HEK293 (cell line): ENCODE measurements around the gene MEAF6.

Experiments used
- CTCF ChIA-PET: fragments of 350-600 bp; formaldehyde crosslinking; extraction: SDS; loops from one replicate; lab custom pipeline; 2021; ENCODE audit warnings: antibody characterized with exemption; lab: Yijun Ruan, JAX
- POLR2A ChIA-PET: fragments of 300-600 bp; formaldehyde crosslinking; extraction: SDS; loops from one replicate; lab custom pipeline; 2020; ENCODE audit warnings: antibody characterized with exemption, inconsistent platforms; lab: Yijun Ruan, JAX
- H3K27ac ChIP-seq: fragments of 200-500 bp; sonication (Bioruptor generic); 2 replicates; pipeline ENCODE4 v1.5.1; 2014; ENCODE audit warnings: low read depth, low read length, control low read depth, inconsistent platforms; ENCODE audit errors: extremely low read depth
- H3K36me3 ChIP-seq, 2 experiments: fragments of 200-500 bp in 1 of 2; sonication (Bioruptor generic) in 1 of 2; 1 replicate in 1 of 2; 2 replicates in 1 of 2; pipeline ENCODE4 v1.5.1; 2014 to 2017; ENCODE audit warnings: inconsistent platforms in 2 of 2, low read length in 2 of 2; ENCODE audit not compliant: control insufficient read depth in 2 of 2, insufficient read depth in 1 of 2
- H3K4me1 ChIP-seq: fragments of 200-500 bp; sonication (Bioruptor generic); 2 replicates; pipeline ENCODE4 v1.5.1; 2014; ENCODE audit warnings: mild to moderate bottlenecking, low read length, inconsistent platforms; ENCODE audit not compliant: control insufficient read depth, insufficient read depth
- H3K4me3 ChIP-seq: 2 replicates; pipeline ENCODE4 v1.5.1; 2011; ENCODE audit warnings: low read depth, mild to moderate bottlenecking, control low read depth, low read length, moderate library complexity
- H3K9me3 ChIP-seq: fragments of 200-500 bp; sonication (Bioruptor generic); 2 replicates; pipeline ENCODE4 v1.5.1; 2014; ENCODE audit warnings: low read depth, low read length, inconsistent platforms; ENCODE audit not compliant: control insufficient read depth, insufficient read depth
- EGR2 ChIP-seq: fragments of 450-650 bp; formaldehyde crosslinking; IDR thresholded peaks from 2 replicates; pipeline ENCODE4 v1.5.1; 2016; ENCODE audit warnings: low read depth, missing biosample characterization, missing genetic modification characterization
- HOXC10 ChIP-seq: sonication (generic); formaldehyde crosslinking; IDR thresholded peaks from 2 replicates; pipeline ENCODE4 v1.8.1; 2023; ENCODE audit warnings: mild to moderate bottlenecking, missing genetic modification reagents
- IKZF3 ChIP-seq: fragments of 450-650 bp; IDR thresholded peaks from 2 replicates; pipeline ENCODE4 v1.5.0; 2018; ENCODE audit warnings: missing biosample characterization, mild to moderate bottlenecking, missing genetic modification characterization, moderate library complexity
- KLF9 ChIP-seq: fragments of 450-650 bp; formaldehyde crosslinking; IDR thresholded peaks from 2 replicates; pipeline ENCODE4 v1.5.1; 2016; ENCODE audit warnings: missing biosample characterization, missing genetic modification characterization, low read depth
- PRDM4 ChIP-seq: fragments of 450-650 bp; formaldehyde crosslinking; IDR thresholded peaks from 2 replicates; pipeline ENCODE4 v1.5.1; 2017; ENCODE audit warnings: missing biosample characterization, missing genetic modification characterization
- REST ChIP-seq: fragments of 450-650 bp; formaldehyde crosslinking; IDR thresholded peaks from 2 replicates; pipeline ENCODE4 v1.5.1; 2016; ENCODE audit warnings: missing biosample characterization, missing genetic modification characterization
- SP2 ChIP-seq: fragments of 450-650 bp; formaldehyde crosslinking; IDR thresholded peaks from 2 replicates; pipeline ENCODE4 v1.5.1; 2016; ENCODE audit warnings: missing biosample characterization, missing genetic modification characterization
- SP3 ChIP-seq: fragments of 450-650 bp; formaldehyde crosslinking; IDR thresholded peaks from 2 replicates; pipeline ENCODE4 v1.5.1; 2016; ENCODE audit warnings: missing biosample characterization, missing genetic modification characterization
- ZFHX2 ChIP-seq: fragments of 450-650 bp; formaldehyde crosslinking; conservative IDR thresholded peaks from 2 replicates; pipeline ENCODE4 v1.5.1; 2016; ENCODE audit warnings: missing biosample characterization, missing genetic modification characterization
- ZNF23 ChIP-seq: fragments of 450-650 bp; formaldehyde crosslinking; IDR thresholded peaks from 2 replicates; pipeline ENCODE4 v1.5.1; 2016; ENCODE audit warnings: missing biosample characterization, missing genetic modification characterization, borderline replicate concordance
- ZNF266 ChIP-seq: fragments of 450-650 bp; formaldehyde crosslinking; IDR thresholded peaks from 2 replicates; pipeline ENCODE4 v1.5.1; 2016; ENCODE audit warnings: missing biosample characterization, missing genetic modification characterization, low read depth
- ZNF571 ChIP-seq: fragments of 450-650 bp; formaldehyde crosslinking; IDR thresholded peaks from 2 replicates; pipeline ENCODE4 v1.5.0; 2017; ENCODE audit warnings: missing biosample characterization, missing genetic modification characterization
- ZNF600 ChIP-seq: fragments of 450-650 bp; formaldehyde crosslinking; IDR thresholded peaks from 2 replicates; pipeline ENCODE4 v1.5.1; 2016; ENCODE audit warnings: missing biosample characterization, missing genetic modification characterization
- TF ChIP-seq, protein P1 (sequence below): fragments of 450-650 bp; formaldehyde crosslinking; IDR thresholded peaks from 2 replicates; pipeline ENCODE4 v1.5.1; 2016; ENCODE audit warnings: missing biosample characterization, missing genetic modification characterization
- TF ChIP-seq, protein P2 (sequence below): fragments of 450-650 bp; formaldehyde crosslinking; IDR thresholded peaks from 2 replicates; pipeline ENCODE4 v1.5.1; 2016; ENCODE audit warnings: missing biosample characterization, missing genetic modification characterization

Gene MEAF6

DNA sequence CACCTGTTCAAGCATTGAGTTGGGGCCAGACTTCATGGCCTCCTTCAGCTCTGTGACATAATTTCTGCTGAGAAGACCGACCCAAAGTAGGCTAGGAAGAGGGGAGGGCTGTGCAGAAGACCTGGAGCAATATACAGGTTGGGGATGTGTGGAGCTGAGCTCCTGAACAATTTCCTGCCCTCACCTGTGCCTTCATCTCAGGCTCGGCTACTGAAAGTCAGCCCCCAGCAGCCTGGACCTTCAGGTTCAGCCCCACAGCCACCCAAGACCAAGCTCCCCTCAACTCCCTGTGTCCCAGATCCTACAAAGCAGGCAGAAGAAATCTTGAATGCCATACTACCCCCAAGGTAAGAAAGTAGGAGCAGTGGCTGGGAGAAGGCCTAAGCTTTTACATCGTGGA lies 42.8 kb upstream of the MEAF6 start:
- Histone ChIP-seq H3K4me1 (peaks cover 4% of the 10 kb centered on the region; the same call in 1 of the 2 replicates), H3K4me3 (no peak overlapping the region)
- CTCF ChIA-PET, result interaction anchor here (1.3 kb wide), 1 partner anchor 125 kb away, joined by 5 read pairs; no protein-coding TSS in a partner anchor

DNA sequence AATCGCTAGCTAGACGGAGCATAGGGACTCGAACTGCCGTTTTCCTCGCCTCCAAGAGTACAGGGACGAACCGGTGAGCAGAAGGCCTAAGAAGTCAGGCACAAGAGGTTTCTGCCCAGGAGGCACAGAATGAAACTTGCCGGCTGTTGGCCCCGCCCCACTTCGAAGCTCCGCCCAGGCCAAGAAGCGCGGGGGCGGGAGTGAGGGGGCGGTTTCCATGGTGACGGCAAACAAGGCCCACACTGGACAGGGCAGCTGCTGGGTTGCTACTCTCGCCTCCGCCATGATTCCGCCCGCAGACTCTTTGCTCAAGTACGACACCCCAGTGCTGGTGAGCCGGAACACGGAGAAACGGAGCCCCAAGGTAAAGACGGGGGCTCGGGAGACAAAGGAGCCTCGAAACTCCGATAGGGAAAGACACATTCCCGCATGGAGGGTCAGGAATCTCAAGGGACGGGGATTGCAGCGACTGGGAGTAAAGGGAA lies 42.2 kb upstream of the MEAF6 start, which contains the start of gene DNALI1:
DNALI1 (plus strand) TSS at position 229 of the 485 bp plus-strand sequence; CDS start at position 284, 55 bp downstream.
- Histone ChIP-seq H3K36me3 (peaks cover 0 to 18% of the 10 kb centered on the region in 2 experiments; a peak in 2 of 3 replicates), H3K27ac (no peak within 1 kb of the TSS), H3K4me1 (peaks cover 4% of the 10 kb centered on the region; the same call in 1 of the 2 replicates), H3K4me3 (peak within 1 kb of the TSS; percentile 2), H3K9me3 (no peaks in the 10 kb centered on the region)
- POLR2A ChIA-PET, result interaction anchor here (0.6 to 0.8 kb wide), 2 partner anchors 39 to 407 kb away, joined by 3 to 7 read pairs; partner anchors contain the start of gene GNL2
- CTCF ChIA-PET, result interaction anchor here (0.6 to 1.3 kb wide), 2 partner anchors 41 to 126 kb away, joined by 3 to 5 read pairs; no protein-coding TSS in a partner anchor
- TF ChIP-seq SP2, result peak; percentile 40
- TF ChIP-seq KLF9 (tag by site-specific recombination), result 0 out of 2 replicates have a peak, but pooled peaks have one; percentile 12
- TF ChIP-seq ZNF23 (tag by site-specific recombination), result no peak
- peak; percentile 29; the same call in 1 of the 2 replicates for TF ChIP-seq SP3 (tag by site-specific recombination)
- TF ChIP-seq EGR2 (tag by site-specific recombination), result peak; percentile 94
- TF ChIP-seq REST (tag by site-specific recombination), result no peak
- TF ChIP-seq, protein P1, sequence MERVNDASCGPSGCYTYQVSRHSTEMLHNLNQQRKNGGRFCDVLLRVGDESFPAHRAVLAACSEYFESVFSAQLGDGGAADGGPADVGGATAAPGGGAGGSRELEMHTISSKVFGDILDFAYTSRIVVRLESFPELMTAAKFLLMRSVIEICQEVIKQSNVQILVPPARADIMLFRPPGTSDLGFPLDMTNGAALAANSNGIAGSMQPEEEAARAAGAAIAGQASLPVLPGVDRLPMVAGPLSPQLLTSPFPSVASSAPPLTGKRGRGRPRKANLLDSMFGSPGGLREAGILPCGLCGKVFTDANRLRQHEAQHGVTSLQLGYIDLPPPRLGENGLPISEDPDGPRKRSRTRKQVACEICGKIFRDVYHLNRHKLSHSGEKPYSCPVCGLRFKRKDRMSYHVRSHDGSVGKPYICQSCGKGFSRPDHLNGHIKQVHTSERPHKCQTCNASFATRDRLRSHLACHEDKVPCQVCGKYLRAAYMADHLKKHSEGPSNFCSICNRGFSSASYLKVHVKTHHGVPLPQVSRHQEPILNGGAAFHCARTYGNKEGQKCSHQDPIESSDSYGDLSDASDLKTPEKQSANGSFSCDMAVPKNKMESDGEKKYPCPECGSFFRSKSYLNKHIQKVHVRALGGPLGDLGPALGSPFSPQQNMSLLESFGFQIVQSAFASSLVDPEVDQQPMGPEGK (tag by site-specific recombination), result peak; percentile 42
- TF ChIP-seq ZFHX2 (tag by site-specific recombination), result peak; percentile 94
- TF ChIP-seq ZNF600 (tag by site-specific recombination), result no peak
- no peak for TF ChIP-seq HOXC10
- no peak for TF ChIP-seq ZNF266 (tag by site-specific recombination)
- TF ChIP-seq PRDM4, result peak; percentile 58; the same call in 1 of the 2 replicates
- TF ChIP-seq IKZF3 (tag by site-specific recombination), result peak; percentile 50; the same call in 1 of the 2 replicates
- TF ChIP-seq ZNF571 (tag by site-specific recombination), result no peak

More for the DNA sequence above, 42.8 kb upstream of the MEAF6 start:
- Histone ChIP-seq H3K36me3 (peaks cover 0 to 18% of the 10 kb centered on the region in 2 experiments; a peak in 2 of 3 replicates), H3K9me3 (no peaks in the 10 kb centered on the region), H3K27ac (no peak overlapping the region)
- POLR2A ChIA-PET, result no interaction called here
- TF ChIP-seq, protein P2, sequence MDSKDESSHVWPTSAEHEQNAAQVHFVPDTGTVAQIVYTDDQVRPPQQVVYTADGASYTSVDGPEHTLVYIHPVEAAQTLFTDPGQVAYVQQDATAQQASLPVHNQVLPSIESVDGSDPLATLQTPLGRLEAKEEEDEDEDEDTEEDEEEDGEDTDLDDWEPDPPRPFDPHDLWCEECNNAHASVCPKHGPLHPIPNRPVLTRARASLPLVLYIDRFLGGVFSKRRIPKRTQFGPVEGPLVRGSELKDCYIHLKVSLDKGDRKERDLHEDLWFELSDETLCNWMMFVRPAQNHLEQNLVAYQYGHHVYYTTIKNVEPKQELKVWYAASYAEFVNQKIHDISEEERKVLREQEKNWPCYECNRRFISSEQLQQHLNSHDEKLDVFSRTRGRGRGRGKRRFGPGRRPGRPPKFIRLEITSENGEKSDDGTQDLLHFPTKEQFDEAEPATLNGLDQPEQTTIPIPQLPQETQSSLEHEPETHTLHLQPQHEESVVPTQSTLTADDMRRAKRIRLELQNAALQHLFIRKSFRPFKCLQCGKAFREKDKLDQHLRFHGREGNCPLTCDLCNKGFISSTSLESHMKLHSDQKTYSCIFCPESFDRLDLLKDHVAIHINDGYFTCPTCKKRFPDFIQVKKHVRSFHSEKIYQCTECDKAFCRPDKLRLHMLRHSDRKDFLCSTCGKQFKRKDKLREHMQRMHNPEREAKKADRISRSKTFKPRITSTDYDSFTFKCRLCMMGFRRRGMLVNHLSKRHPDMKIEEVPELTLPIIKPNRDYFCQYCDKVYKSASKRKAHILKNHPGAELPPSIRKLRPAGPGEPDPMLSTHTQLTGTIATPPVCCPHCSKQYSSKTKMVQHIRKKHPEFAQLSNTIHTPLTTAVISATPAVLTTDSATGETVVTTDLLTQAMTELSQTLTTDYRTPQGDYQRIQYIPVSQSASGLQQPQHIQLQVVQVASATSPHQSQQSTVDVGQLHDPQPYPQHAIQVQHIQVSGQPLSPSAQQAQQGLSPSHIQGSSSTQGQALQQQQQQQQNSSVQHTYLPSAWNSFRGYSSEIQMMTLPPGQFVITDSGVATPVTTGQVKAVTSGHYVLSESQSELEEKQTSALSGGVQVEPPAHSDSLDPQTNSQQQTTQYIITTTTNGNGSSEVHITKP (tag by site-specific recombination), result peak; percentile 62
- no peak for TF ChIP-seq HOXC10
- TF ChIP-seq, all 188 proteins: peak for 1
